COLO829 (cell line): ENCODE results near the gene CHN2.

ENCODE experiments used
- DNase-seq: peaks from one replicate; pipeline ENCODE4 v3.0.0; 2012; ENCODE audit warnings: low spot score

The CHN2 gene

DNA sequence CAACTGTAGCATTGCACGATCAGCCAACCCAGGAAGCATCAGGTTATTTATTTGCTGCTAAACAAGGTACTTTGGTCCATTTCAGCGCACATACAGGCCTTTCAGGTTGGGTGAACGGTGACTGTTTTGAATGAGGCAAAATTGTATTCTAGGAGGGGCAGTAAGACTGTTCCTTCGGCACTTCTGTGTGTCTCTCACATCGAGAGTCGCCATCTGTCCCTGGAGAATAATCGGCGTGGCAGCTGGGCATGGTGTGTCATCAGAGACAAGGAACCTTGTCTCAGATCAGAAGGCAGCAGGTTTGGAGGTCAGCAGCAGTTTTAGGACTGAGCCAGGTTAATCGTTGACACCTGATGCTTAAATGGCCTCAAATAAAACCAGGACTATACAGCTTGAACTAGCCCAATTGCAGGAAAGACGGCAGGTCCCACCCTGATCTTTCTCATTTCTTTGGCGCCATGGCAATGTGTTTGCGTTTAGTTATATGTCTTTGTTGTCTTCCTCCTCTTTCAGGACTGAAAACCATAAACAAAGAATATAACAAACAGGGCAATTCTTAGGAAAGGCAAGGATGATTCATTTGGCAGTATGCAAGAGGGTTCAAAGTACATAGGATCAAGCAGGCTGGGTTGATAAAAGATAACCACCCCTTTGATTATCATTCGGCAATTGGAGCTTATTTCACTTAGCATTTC lies 277.0 kb downstream of the CHN2 start:
- DNase-seq: no peak

DNA sequence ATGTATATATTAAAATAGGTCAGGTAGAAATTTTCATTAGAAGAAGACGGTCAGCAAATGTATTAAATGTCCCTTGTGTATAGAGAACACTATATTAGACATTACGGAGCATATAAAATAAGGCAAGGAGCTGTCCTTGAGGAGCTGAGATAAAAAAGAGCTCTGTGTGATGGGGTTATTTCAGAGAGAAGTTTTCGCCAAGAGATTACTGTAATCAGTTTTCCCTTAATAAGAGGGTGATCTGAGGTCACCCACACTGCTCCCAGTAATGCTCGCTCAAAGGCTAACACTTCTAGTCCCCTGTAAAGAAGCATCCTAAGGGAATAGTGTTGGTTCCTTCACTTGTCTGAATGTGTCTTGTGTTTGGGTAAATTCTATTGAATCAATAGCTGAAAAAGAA lies 282.3 kb downstream of the CHN2 start:
- no peak for DNase-seq

GRCh38 chr7:29478226-29478625 lies 283.7 kb downstream of the CHN2 start:
- no peak for DNase-seq

DNA sequence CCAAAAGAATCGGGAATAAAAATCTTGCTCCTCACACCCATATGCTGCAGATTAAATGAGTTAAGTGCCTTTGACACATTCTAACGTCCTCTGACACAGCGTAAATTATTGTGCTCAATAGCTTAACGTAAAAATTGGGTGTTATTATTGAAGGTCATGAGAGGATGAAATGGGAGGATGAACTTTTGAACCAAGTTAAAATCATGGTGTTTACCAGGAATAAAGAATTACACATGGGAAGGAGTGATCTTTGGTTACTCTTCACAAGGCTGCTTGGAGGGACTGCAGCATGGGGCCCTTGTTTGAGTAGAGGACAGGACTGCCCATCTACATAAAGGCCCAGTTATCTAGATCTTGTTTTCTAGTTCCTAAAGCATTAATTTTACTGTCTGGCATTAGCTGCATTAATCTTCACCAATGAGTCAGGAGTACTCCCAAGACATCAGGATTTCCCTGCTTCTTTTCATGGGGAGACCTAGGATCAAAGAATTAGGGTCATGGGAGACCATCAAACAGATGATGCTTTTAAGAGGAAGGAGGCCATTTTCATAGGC lies 284.2 kb downstream of the CHN2 start:
- no peak for DNase-seq

DNA sequence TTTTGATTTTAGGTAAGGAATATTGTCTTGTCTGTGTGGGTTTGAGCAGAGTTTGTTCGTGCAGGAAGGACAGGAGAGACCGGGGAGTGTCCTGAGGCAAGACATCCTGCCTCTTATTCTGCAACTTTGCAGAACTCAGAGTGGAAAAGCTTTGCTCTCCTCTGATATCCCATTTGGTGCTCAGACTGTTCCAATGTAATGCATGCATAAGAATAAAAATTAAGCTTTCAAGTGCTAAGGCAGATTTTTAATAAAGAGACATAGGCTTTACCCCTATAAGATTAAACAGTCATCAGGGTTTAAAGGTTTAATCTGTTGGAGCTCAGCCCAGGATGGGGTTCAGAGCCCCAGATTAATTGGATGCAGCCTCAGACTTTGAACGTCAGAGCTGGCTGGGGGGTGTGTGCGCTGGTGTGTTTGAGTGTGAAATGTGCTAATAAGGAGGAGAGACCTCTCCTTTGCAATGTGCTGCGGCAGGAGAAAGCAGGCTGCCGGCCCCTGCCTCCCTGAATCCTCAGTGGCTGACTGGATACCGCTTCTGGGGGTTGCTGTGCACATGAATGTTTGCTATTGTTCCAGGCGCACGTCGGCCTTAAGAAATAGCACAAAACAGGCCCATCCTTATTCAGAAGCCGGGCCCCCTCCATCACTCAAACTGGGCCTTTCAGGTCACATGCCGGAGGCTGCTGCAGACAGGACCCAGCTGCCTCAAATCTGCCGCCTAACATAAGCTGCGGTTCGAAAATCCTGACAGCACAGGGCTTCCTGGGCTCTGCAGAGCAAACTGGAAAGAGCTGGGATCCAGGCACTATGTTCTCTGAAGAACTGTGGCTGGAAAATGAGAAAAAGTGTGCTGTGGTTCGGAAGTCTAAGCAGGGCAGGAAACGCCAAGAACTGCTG lies 285.0 kb downstream of the CHN2 start:
- peak; percentile 23 for DNase-seq

- DNase-seq: no peak
Observed at GRCh38 chr7:29480451-29480850, 285.9 kb downstream of the CHN2 start.

- no peak for DNase-seq
Observed at GRCh38 chr7:29480934-29481651, 286.5 kb downstream of the CHN2 start.

GRCh38 chr7:29482056-29482455 lies 287.5 kb downstream of the CHN2 start:
- DNase-seq: no peak

DNA sequence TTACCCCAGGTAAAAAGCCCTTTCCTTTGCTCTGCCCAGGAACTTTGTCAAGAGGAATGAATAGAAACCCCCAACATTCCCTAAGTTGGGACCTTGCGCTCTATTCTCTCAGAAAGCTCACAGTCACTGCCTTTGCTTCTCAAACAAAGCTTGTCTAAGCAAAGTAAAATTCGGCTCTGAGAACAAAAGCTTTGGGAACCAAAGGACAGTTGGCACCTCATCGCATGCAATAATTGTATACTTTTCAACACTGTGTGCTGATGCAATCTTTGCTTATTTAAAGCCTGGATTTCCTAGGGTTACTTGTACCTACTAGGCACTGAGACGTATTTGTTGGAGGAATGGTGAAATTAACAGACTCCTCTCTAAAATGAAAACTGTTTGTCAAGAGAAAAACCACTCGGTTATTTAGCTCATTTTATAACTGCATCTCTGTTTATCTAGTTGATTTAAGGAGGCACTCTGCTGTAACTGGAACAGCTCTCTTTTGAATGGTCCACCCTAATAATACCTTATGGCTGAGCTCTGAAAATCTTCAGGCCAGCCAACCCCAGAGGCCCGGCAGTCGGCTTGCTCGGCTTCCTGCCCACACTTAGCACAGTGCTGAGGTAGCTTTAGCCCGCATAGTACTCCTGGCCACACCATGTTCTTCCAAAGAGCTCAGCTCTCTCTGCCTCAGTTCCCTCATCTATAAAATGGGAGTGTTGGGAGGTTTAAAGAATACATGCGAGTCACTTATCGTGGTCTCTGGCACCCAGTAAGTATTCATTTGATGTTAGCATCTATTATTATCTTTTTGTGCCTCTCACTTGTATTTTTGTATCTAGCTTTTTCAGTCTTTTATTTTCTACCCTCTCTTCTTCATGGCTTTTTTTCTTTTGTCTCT lies 288.9 kb downstream of the CHN2 start:
- DNase-seq: no peak

- DNase-seq: no peak
Observed at GRCh38 chr7:29484280-29484679, 289.7 kb downstream of the CHN2 start.

GRCh38 chr7:29485339-29486190 lies 291.0 kb downstream of the CHN2 start:
- no peak for DNase-seq

DNA sequence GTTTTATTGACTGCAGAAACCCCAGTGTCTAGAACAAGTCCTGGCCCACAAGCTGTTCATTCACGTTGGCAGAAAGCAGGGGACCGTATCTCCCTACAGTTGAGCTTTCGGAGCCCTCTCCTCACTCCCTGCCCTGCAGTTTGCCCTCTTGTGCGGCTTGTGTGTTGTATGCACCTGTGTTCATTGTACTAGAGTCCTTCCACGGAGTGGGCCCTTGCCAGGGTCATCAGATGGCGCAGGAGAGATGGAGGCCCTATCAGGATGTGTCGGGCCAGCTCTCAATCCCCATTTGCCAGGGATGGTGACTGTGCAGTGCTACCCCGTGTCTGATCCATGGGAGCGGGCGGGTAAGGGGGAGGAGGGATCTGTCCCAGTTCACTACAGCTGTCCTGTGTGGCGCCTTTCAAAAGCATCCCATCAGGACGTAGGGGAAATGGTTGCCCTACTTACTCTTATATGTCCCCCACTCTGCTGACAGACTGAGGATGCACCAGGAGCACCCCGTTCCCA lies 291.7 kb downstream of the CHN2 start:
- no peak for DNase-seq

- DNase-seq: no peak
Observed at GRCh38 chr7:29487424-29487823, 292.8 kb downstream of the CHN2 start.

DNA sequence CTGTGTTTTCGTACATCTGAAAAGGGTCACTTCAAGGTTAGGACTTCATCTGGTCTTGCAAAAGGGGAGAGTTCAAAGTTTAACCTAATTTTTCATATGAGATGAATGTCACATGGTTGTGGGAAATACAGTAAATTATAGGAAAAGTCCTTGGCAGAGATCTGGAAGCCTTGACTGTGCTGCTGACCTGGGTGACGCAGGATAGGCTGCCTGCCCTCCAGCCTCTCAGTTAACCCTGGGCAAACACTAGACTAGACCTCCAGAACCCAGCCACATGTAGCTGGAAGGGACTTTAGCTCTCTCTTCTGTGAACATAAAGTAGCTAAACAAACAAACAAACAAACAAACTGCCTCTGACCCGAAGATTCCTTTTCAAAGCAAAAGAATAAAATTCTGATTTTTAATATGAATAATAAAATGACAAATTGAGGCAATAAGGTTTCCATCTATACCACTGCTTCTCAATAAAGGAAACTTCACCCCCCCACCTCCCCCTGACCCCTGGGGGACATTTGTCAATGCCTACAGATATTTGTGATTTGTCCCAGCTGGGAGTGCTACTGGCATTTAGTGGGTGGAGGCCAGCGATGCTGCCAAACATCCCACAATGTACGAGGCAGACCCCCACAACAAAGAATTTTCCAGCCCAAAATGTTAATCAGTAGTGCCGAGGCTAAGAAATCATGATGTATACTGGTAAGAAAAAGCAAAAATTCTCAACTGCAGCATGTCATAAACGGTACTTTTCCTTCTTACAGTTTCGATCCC lies 293.8 kb downstream of the CHN2 start:
- DNase-seq: no peak

DNA sequence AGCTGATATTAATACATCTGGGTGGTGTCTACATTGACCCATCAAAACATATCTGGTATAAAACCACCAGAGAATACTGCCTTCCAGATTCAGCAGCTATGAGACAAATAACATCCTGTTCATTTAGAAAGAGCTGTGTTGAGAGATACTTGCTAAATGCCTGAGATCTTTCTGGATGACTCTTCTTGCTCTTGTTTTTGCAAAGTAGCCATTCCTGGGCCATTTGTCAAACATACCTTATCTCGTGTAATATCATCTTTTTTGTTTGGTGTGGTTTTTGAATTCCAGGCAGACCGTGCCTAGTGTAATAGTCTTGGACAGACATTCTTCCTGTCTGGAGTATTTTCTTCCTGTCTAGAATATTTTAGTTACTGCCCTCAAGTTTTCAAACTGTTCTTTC lies 294.4 kb downstream of the CHN2 start:
- DNase-seq: peak; percentile 22

DNA sequence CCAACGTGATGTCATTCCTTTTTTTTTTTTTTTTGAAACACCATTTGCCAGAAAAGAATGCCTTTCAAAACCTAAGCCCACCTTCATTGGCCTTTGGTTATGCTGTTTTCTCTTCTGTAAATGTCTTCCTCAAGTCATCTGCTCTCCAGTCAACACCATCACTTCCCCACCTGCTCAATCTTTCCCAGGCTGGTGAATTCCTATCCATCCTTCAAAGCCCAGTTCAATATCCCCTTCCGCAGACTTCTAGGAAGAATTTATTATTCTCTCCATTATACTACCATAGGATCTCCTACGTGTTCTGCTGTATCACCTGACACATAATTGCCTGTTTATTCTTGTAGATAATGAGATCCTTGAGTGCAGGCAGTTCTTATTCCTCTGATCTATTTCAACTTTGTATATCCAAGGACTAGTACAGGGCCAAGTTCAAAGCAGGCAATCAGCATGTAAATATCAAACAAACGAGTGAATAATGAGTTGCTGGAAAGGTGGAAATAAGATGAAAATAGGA lies 295.6 kb downstream of the CHN2 start:
- DNase-seq: no peak

- no peak for DNase-seq
Observed at GRCh38 chr7:29494350-29494749, 299.8 kb downstream of the CHN2 start.

- no peak for DNase-seq
Observed at GRCh38 chr7:29495653-29496052, 301.1 kb downstream of the CHN2 start.

DNA sequence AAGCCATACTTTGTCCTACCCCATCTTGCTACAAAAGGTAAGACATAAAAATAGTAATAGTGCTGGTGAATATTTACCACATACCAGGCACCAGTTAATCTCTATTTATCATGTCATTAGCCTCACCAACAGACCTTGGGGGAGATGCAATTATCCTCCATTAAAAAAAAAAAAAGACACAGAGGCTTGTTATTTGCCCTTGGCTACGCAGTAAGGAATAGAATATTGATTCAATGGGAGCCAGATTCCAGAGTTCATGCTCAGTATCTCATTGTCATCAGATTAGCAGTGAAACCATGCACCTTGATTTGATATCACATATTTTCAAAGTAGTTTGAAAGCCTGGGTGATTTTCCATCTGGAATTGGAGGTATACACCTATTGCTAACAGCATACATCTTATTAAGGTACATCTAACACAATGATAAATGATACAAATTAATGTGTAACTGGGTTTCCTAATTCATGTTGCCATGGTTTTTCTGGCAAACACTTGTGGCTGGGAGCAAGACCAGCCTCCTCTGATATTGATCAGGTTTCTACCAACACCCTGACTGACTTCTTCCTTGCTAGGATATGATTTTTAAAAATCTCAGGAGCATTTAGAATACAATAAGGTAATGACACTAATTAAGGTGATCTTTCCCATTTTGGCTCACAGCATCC lies 301.9 kb downstream of the CHN2 start:
- DNase-seq: no peak
